NB4 (cell line): ENCODE data around the gene GRID1.

Source experiments
- DNase-seq: peaks from one replicate; pipeline ENCODE4 v3.0.0; 2010; ENCODE audit warnings: low read depth
- H3K4me3 ChIP-seq: one replicate; pipeline ENCODE4 v1.5.1; 2011; ENCODE audit warnings: mild to moderate bottlenecking, low read depth, low read length, moderate library complexity
- MYC ChIP-seq: IDR thresholded peaks from 2 replicates; pipeline ENCODE4 v1.6.1; 2011; ENCODE audit warnings: low read depth, low read length
- POLR2A ChIP-seq: IDR thresholded peaks from 2 replicates; pipeline ENCODE4 v1.6.1; 2011; ENCODE audit warnings: mild to moderate bottlenecking; ENCODE audit not compliant: insufficient read length; ENCODE audit errors: extremely low read depth
- TF ChIP-seq, protein P1 (sequence below): IDR thresholded peaks from 2 replicates; pipeline ENCODE4 v1.6.1; 2011; ENCODE audit warnings: low read depth, low read length
- TF ChIP-seq, protein P2 (sequence below): IDR thresholded peaks from one replicate; pipeline ENCODE4 v1.5.1; 2012; ENCODE audit warnings: low read depth, low read length

GRID1 gene

DNA sequence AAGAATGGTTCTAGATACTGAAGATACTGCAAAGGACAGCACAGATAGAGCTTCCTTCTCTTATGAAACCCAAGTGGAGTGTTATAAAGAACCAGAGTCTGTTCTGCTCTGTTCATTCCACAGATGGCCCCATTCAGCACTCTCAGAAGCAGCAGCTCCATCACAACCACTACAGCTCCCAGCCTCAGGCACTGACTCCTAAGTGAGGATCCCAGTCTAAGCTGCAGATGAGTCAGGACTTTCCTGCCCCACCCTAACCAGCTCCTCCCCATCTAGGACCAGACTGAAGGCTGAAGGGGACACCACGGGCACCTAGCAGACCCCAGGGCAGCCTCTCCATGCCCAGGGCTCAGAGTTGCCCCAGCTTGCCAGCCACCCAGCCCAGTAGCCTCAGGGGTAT is 379.8 kb downstream of the GRID1 start:
- TF ChIP-seq, protein P1, sequence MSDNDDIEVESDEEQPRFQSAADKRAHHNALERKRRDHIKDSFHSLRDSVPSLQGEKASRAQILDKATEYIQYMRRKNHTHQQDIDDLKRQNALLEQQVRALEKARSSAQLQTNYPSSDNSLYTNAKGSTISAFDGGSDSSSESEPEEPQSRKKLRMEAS = no peak
- TF ChIP-seq POLR2A = no peak
- no peak for TF ChIP-seq MYC
- TF ChIP-seq, protein P2, sequence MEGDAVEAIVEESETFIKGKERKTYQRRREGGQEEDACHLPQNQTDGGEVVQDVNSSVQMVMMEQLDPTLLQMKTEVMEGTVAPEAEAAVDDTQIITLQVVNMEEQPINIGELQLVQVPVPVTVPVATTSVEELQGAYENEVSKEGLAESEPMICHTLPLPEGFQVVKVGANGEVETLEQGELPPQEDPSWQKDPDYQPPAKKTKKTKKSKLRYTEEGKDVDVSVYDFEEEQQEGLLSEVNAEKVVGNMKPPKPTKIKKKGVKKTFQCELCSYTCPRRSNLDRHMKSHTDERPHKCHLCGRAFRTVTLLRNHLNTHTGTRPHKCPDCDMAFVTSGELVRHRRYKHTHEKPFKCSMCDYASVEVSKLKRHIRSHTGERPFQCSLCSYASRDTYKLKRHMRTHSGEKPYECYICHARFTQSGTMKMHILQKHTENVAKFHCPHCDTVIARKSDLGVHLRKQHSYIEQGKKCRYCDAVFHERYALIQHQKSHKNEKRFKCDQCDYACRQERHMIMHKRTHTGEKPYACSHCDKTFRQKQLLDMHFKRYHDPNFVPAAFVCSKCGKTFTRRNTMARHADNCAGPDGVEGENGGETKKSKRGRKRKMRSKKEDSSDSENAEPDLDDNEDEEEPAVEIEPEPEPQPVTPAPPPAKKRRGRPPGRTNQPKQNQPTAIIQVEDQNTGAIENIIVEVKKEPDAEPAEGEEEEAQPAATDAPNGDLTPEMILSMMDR = no peak
- no peak overlapping the region for H3K4me3 ChIP-seq
- DNase-seq = no peak

DNA sequence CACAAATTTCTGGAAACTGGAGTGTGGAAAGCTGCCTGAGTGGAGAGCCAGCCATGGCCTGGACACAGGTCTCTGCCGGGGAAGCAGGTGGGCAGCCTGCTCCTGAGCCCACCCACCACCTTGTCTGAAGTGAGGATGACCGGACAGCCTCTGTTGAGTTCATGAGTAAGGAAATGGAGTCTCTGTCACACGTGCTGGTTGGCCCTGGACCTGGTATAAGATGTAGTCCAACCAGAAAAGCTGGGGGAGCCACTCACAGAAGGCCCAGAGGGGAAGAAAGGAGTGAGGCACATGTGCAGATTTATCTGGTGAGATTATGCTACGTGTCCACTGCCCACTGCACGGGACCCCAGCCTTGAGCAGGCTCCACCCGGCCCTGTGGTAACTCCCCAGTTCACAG is 383.5 kb downstream of the GRID1 start:
- no peak for DNase-seq
- no peak overlapping the region for H3K4me3 ChIP-seq
- no peak for TF ChIP-seq POLR2A

DNA sequence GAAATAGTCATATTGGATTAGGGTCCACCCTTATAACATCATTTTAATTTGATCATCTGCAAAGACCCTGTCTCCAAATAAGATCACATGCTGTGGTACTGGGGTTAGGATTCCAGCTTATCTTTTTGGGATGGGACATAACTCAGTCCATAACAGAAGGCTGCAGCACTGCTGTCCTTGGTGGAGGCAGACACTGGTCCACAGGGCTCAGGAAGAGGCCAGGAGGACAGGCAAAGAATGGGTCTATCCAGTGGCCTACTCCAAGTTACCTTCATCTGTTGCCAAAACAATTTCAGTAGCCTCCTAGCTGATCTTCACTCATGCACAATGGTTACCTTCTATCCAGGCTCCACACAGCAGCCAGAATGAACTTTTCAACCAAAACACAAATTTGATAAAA is 387.0 kb downstream of the GRID1 start:
- no peak for DNase-seq
- H3K4me3 ChIP-seq = no peak overlapping the region
- no peak for TF ChIP-seq MYC
- TF ChIP-seq POLR2A = no peak
- TF ChIP-seq, protein P1 = no peak
- TF ChIP-seq, protein P2 = no peak

DNA sequence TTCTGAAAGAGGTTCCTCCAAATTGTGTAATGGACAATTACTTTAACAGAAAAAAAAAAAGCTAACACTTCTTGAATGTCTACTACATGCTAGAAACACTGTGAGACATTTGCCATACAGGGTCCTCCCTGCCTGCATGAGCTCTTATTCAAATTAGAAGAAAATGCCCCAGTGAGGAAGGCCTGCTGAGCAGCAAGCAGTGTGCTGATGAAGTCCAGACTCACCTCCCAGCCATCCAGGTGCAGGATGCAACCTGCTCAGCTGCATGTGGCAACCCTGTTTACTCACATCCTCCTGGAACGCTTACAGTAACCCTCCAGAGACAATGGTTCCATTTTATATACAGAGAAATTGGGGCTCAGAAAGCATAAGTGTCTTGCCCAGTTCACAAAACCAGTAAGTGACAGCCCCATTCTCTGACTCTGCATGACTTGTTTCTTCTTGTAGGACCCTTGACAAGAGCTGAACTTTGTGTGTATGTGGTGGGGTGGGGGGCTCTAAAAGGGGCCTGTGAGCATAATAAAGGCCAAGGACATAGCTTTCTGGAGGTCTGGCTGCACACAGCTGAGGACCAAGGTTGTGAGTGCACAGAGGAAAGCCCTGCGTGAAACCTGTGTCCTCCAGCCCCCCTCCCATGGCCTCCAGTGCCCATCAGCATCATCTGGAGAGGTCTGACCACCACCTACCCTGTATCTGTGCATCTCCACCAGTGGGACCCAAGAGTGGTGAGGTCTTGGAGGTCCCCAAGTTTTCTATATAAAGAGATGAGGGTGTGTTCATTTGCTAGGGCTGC is 387.8 kb downstream of the GRID1 start:
- no peak overlapping the region for H3K4me3 ChIP-seq
- TF ChIP-seq, protein P2 = no peak
- no peak for TF ChIP-seq POLR2A
- TF ChIP-seq, protein P1 = no peak
- TF ChIP-seq MYC = no peak
- DNase-seq = no peak

DNA sequence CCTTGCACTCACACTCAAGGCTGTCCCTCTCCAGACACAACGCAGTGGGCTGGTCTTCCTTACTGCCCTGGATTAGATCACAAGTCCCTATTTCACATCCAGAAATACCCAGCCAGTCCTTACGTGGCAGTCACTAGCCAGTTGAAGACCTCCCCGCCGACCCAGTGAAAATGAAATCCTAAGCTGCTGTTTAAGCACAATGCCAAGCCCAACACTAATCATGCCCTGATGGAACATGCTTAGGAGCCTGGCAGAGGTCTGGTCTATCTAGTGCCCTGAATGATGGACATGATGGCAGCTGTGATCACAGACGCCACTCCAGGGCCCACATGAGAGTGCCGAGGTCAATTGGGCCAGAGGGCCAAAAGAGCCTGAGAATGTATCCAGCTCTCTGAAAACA is 389.0 kb downstream of the GRID1 start:
- TF ChIP-seq, protein P2 = no peak
- TF ChIP-seq MYC (no peak), POLR2A (no peak)
- TF ChIP-seq, protein P1 = no peak
- no peak for DNase-seq

DNA sequence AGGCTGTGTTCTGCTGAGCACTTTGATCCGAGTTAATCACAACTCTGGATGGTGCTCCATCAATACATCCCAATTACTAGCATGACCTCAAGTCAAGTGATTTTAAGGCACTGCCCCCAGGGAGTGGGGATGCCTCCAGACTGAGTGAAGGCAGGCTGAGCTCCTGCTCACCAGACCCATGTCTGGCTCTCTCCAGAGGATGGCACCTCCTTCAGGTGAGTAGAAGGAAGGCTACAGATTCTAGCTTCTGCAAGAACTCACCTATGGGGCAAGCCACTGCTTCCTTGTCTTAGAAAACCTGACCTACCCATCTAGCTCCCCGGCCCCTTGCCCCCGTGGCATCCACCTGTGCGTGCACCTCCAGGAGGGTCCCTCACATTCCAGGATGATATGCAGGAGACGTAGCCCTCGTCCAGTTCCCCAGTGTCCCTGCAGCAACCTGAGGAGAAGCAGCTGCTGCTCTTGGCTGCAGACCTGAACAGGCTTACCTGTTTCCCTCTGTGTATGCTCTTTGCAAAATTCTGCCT is 390.3 kb downstream of the GRID1 start:
- no peak for DNase-seq
- TF ChIP-seq MYC (no peak), POLR2A (no peak)
- TF ChIP-seq, protein P2 = no peak
- TF ChIP-seq, protein P1 = no peak
- no peak overlapping the region for H3K4me3 ChIP-seq

More for the DNA sequence above, 389.0 kb downstream of the GRID1 start:
- no peak overlapping the region for H3K4me3 ChIP-seq
